ENCODE results near the gene SLC44A5.
A peak's percentile ranks its signal among the peaks of the same experiment; 100 is the strongest.

SLC44A5 gene

GRCh38 chr1:75475696-75476095, 135.2 kb downstream of the SLC44A5 start:
- DNase-seq, result peak; percentile 49 to 69
- TF ChIP-seq GATA1 (IDR thresholded peaks at IDR 0.05; ENCODE audit: low read depth, low read length) (no peak), POLR2A (IDR thresholded peaks at IDR 0.05; ENCODE audit: low read length) (no peak)

- TF ChIP-seq POLR2A (IDR thresholded peaks at IDR 0.05; ENCODE audit: low read length) (no peak), GATA1 (IDR thresholded peaks at IDR 0.05; ENCODE audit: low read depth, low read length) (no peak)
- DNase-seq, result peak in 1 of 2 experiments; percentile 35
Measured at GRCh38 chr1:75472971-75473603, 137.8 kb downstream of the SLC44A5 start.

GRCh38 chr1:75472089-75472970, 138.6 kb downstream of the SLC44A5 start:
- TF ChIP-seq GATA1 (IDR thresholded peaks at IDR 0.05; ENCODE audit: low read depth, low read length) (no peak), POLR2A (IDR thresholded peaks at IDR 0.05; ENCODE audit: low read length) (no peak)
- peak; percentile 83 to 90 for DNase-seq

- no peak for TF ChIP-seq POLR2A (IDR thresholded peaks at IDR 0.05; ENCODE audit: low read length)
- no peak for TF ChIP-seq GATA1 (IDR thresholded peaks at IDR 0.05; ENCODE audit: low read depth, low read length)
- DNase-seq, result peak; percentile 2 to 34
Measured at GRCh38 chr1:75471252-75471651, 139.7 kb downstream of the SLC44A5 start.

- DNase-seq, result no peak
- TF ChIP-seq GATA1 (IDR thresholded peaks at IDR 0.05; ENCODE audit: low read depth, low read length), result no peak
- TF ChIP-seq POLR2A (IDR thresholded peaks at IDR 0.05; ENCODE audit: low read length), result no peak
Measured at GRCh38 chr1:75470448-75470847, 140.5 kb downstream of the SLC44A5 start.

- TF ChIP-seq POLR2A (IDR thresholded peaks at IDR 0.05; ENCODE audit: low read length) (no peak), GATA1 (IDR thresholded peaks at IDR 0.05; ENCODE audit: low read depth, low read length) (no peak)
- DNase-seq, result no peak
Measured at GRCh38 chr1:75469586-75470173, 141.2 kb downstream of the SLC44A5 start.

- TF ChIP-seq POLR2A (IDR thresholded peaks at IDR 0.05; ENCODE audit: low read length) (no peak), GATA1 (IDR thresholded peaks at IDR 0.05; ENCODE audit: low read depth, low read length) (no peak)
- DNase-seq, result no peak
Measured at GRCh38 chr1:75461808-75462325, 149.0 kb downstream of the SLC44A5 start.

- no peak for DNase-seq
- TF ChIP-seq GATA1 (IDR thresholded peaks at IDR 0.05; ENCODE audit: low read depth, low read length) (no peak), POLR2A (IDR thresholded peaks at IDR 0.05; ENCODE audit: low read length) (no peak)
Measured at GRCh38 chr1:75449998-75450397, 160.9 kb downstream of the SLC44A5 start.

GRCh38 chr1:75444220-75444619, 166.7 kb downstream of the SLC44A5 start:
- TF ChIP-seq GATA1 (IDR thresholded peaks at IDR 0.05; ENCODE audit: low read depth, low read length) (no peak), POLR2A (IDR thresholded peaks at IDR 0.05; ENCODE audit: low read length) (no peak)
- DNase-seq, result no peak

- DNase-seq, result no peak
- TF ChIP-seq POLR2A (IDR thresholded peaks at IDR 0.05; ENCODE audit: low read length) (no peak), GATA1 (IDR thresholded peaks at IDR 0.05; ENCODE audit: low read depth, low read length) (no peak)
Measured at GRCh38 chr1:75440274-75440673, 170.6 kb downstream of the SLC44A5 start.

GRCh38 chr1:75438355-75438754, 172.6 kb downstream of the SLC44A5 start:
- TF ChIP-seq POLR2A (IDR thresholded peaks at IDR 0.05; ENCODE audit: low read length), result no peak
- TF ChIP-seq GATA1 (IDR thresholded peaks at IDR 0.05; ENCODE audit: low read depth, low read length), result no peak
- DNase-seq, result no peak

- DNase-seq, result no peak
- TF ChIP-seq POLR2A (IDR thresholded peaks at IDR 0.05; ENCODE audit: low read length) (no peak), GATA1 (IDR thresholded peaks at IDR 0.05; ENCODE audit: low read depth, low read length) (no peak)
Measured at GRCh38 chr1:75431843-75432242, 179.1 kb downstream of the SLC44A5 start.

- DNase-seq, result no peak
- no peak for TF ChIP-seq POLR2A (IDR thresholded peaks at IDR 0.05; ENCODE audit: low read length)
- TF ChIP-seq GATA1 (IDR thresholded peaks at IDR 0.05; ENCODE audit: low read depth, low read length), result no peak
Measured at GRCh38 chr1:75430526-75430925, 180.4 kb downstream of the SLC44A5 start.

GRCh38 chr1:75426688-75427087, 184.2 kb downstream of the SLC44A5 start:
- no peak for TF ChIP-seq POLR2A (IDR thresholded peaks at IDR 0.05; ENCODE audit: low read length)
- TF ChIP-seq GATA1 (IDR thresholded peaks at IDR 0.05; ENCODE audit: low read depth, low read length), result no peak
- DNase-seq, result no peak

Data from erythroblast (primary cell).